A549 (cell line): Measurements from ENCODE around the gene HOXD10. TPM values are rescaled to one million over a fixed set of nuclear protein-coding genes. Genes with fewer than 3 reads are reported as not detected.

Source experiments
- ATAC-seq, 2 experiments: fragments of 200-7000 bp in 1 of 2; fragments of >200 bp in 1 of 2; cut with Nextera tagmentation in 1 of 2; cut with Tn5 transposase in 1 of 2; 3 replicates each; pipeline versions ENCODE4 v1.8.0 to v1.9.1; 2018 to 2020; ENCODE audit warnings: mild to moderate bottlenecking in 1 of 2, moderate library complexity in 1 of 2
- CTCF ChIA-PET: fragments of 300-600 bp; sonication (Branson Sonifier 250); formaldehyde crosslinking; extraction: SDS; loops from one replicate; lab custom pipeline; 2021; ENCODE audit warnings: antibody characterized with exemption, inconsistent platforms; lab: Yijun Ruan, JAX
- POLR2A ChIA-PET: fragments of 350-600 bp; formaldehyde crosslinking; extraction: SDS; loops from one replicate; lab custom pipeline; 2021; ENCODE audit warnings: antibody characterized with exemption, inconsistent platforms; lab: Yijun Ruan, JAX
- DNase-seq, 2 experiments: peaks; one replicate each; pipeline versions ENCODE4 v3.0.0 to v3.0.0-alpha.2; 2011 to 2016; ENCODE audit warnings: low read depth in 1 of 2, low spot score in 1 of 2
- FAIRE-seq: peaks from 2 replicates; lab custom pipeline; 2011; peaks lifted over from hg19 to GRCh38; lab: Jason Lieb, UNC
- H3K27ac ChIP-seq, 2 experiments: fragments of >200 bp; sonication (Bioruptor Twin); formaldehyde crosslinking; 3 replicates each; pipeline ENCODE4 v1.5.1; 2016 to 2017
- H3K4me1 ChIP-seq: fragments of >200 bp; sonication (Bioruptor Twin); formaldehyde crosslinking; 3 replicates; pipeline ENCODE4 v1.6.1; 2016
- H3K4me2 ChIP-seq: fragments of >200 bp; sonication (Bioruptor Twin); formaldehyde crosslinking; 3 replicates; pipeline ENCODE4 v1.6.1; 2016
- H3K4me3 ChIP-seq: fragments of >200 bp; sonication (Bioruptor Twin); formaldehyde crosslinking; 3 replicates; pipeline ENCODE4 v1.5.1; 2016
- H3K9me3 ChIP-seq: fragments of >200 bp; sonication (Bioruptor Twin); formaldehyde crosslinking; 3 replicates; pipeline ENCODE4 v1.6.1; 2016
- BHLHE40 ChIP-seq: IDR thresholded peaks from 2 replicates; pipeline ENCODE4 v1.6.1; 2012; ENCODE audit warnings: low read depth, low read length, inconsistent platforms
- CBX8 ChIP-seq: fragments of 200-600 bp; sonication (generic); IDR thresholded peaks from 2 replicates; pipeline ENCODE4 v1.6.1; 2016
- CHD2 ChIP-seq: fragments of 150-350 bp; IDR thresholded peaks from 2 replicates; pipeline ENCODE4 v1.6.1; 2014; ENCODE audit warnings: low read length; ENCODE audit not compliant: partially characterized antibody
- FOSB ChIP-seq: fragments of 250-450 bp; sonication (Bioruptor Pico); IDR thresholded peaks from 2 replicates; pipeline ENCODE4 v1.5.0; 2020; ENCODE audit warnings: mild to moderate bottlenecking, moderate library complexity
- FOSL2 ChIP-seq, 2 experiments: fragments of 450-650 bp in 1 of 2; fragments of >200 bp in 1 of 2; sonication (Bioruptor Twin) in 1 of 2; formaldehyde crosslinking; IDR thresholded peaks; 2 replicates each; pipeline versions ENCODE4 v1.5.0 to v1.6.1; 2016 to 2020; ENCODE audit warnings: mild to moderate bottlenecking in 1 of 2, moderate library complexity in 1 of 2
- GATA3 ChIP-seq: IDR thresholded peaks from 2 replicates; pipeline ENCODE4 v1.6.1; 2012; ENCODE audit warnings: borderline replicate concordance
- HDAC2 ChIP-seq: fragments of 200-600 bp; sonication (generic); IDR thresholded peaks from 2 replicates; pipeline ENCODE4 v1.6.1; 2016
- JUNB ChIP-seq: fragments of >200 bp; sonication (Bioruptor Twin); formaldehyde crosslinking; IDR thresholded peaks from 2 replicates; pipeline ENCODE4 v1.6.1; 2016
- KDM5A ChIP-seq: fragments of 200-600 bp; sonication (generic); IDR thresholded peaks from 2 replicates; pipeline ENCODE4 v1.6.1; 2016; ENCODE audit warnings: antibody characterized with exemption, mild to moderate bottlenecking
- MAX ChIP-seq: IDR thresholded peaks from 2 replicates; pipeline ENCODE4 v1.6.1; 2012
- MAZ ChIP-seq: fragments of 150-350 bp; IDR thresholded peaks from 2 replicates; pipeline ENCODE4 v1.6.1; 2014; ENCODE audit warnings: antibody characterized with exemption, low read depth, low read length, borderline replicate concordance
- NFE2L2 ChIP-seq: fragments of 150-350 bp; conservative IDR thresholded peaks from 2 replicates; pipeline ENCODE4 v1.6.1; 2014; ENCODE audit warnings: low read length
- NPAS2 ChIP-seq: fragments of 250-450 bp; sonication (Bioruptor Pico); IDR thresholded peaks from 2 replicates; pipeline ENCODE4 v1.8.0; 2022; ENCODE audit warnings: mild to moderate bottlenecking, moderate library complexity, borderline replicate concordance
- RARB ChIP-seq: fragments of 250-450 bp; sonication (Bioruptor Pico); IDR thresholded peaks from 2 replicates; pipeline ENCODE4 v1.8.0; 2021; ENCODE audit warnings: mild to moderate bottlenecking, moderate library complexity
- RCOR1 ChIP-seq: fragments of 150-350 bp; IDR thresholded peaks from 2 replicates; pipeline ENCODE4 v1.6.1; 2014; ENCODE audit warnings: antibody characterized with exemption, low read length, low read depth
- ZC3H11A ChIP-seq: fragments of 450-650 bp; IDR thresholded peaks from 2 replicates; pipeline ENCODE4 v1.6.1; 2014; ENCODE audit warnings: antibody characterized with exemption, mild to moderate bottlenecking
- ZFP36 ChIP-seq: fragments of 450-650 bp; IDR thresholded peaks from 2 replicates; pipeline ENCODE4 v1.6.1; 2014; ENCODE audit warnings: borderline replicate concordance; ENCODE audit not compliant: partially characterized antibody
- ZNF302 ChIP-seq: fragments of 250-450 bp; sonication (Bioruptor Pico); IDR thresholded peaks from 2 replicates; pipeline ENCODE4 v1.9.0; 2021; ENCODE audit warnings: inconsistent platforms, mild to moderate bottlenecking, moderate library complexity
- ZSCAN20 ChIP-seq: fragments of 250-450 bp; sonication (Bioruptor Pico); IDR thresholded peaks from 2 replicates; pipeline ENCODE4 v1.8.0; 2022; ENCODE audit warnings: mild to moderate bottlenecking, moderate library complexity
- WGBS: methylation state at CpG from one replicate; pipeline ENCODE4 v1.1.6; 2017; ENCODE audit errors: missing lambda C conversion rate; 5-methylcytosine and 5-hydroxymethylcytosine counted together
- polyA plus RNA-seq, 4 experiments: library from polyadenylated mRNA; depleted of rRNA in 3 of 4; stranded (reverse); fragments of >200 nt; fragmentation: RNase III in 1 of 4; extraction: RNeasy Plus Mini Kit Qiagen cat#74134 plus additional on column Dnase treatment in 1 of 4; gene quantifications; 2 replicates in 3 of 4; 3 replicates in 1 of 4; pipeline ENCODE4 v1.2.3, GENCODE V29; 2011 to 2017
- TF ChIP-seq, protein P1 (sequence below): fragments of >200 bp; sonication (Bioruptor Twin); formaldehyde crosslinking; IDR thresholded peaks from 3 replicates; pipeline ENCODE4 v1.5.1; 2016
- TF ChIP-seq, protein P2 (sequence below): IDR thresholded peaks from 2 replicates; pipeline ENCODE4 v1.6.1; 2012; ENCODE audit warnings: low read depth, borderline replicate concordance
- TF ChIP-seq, protein P3 (sequence below): fragments of >200 bp; sonication (Bioruptor Twin); formaldehyde crosslinking; IDR thresholded peaks from 2 replicates; pipeline ENCODE4 v1.6.1; 2016
- TF ChIP-seq, protein P4 (sequence below): fragments of 150-350 bp; IDR thresholded peaks from 2 replicates; pipeline ENCODE4 v1.6.1; 2014; ENCODE audit warnings: low read depth, mild to moderate bottlenecking, low read length

Gene HOXD10
- polyA plus RNA-seq, 2 of the 4 experiments (the other 2 are of a cell fraction): 4.3 to 4.8 TPM

DNA sequence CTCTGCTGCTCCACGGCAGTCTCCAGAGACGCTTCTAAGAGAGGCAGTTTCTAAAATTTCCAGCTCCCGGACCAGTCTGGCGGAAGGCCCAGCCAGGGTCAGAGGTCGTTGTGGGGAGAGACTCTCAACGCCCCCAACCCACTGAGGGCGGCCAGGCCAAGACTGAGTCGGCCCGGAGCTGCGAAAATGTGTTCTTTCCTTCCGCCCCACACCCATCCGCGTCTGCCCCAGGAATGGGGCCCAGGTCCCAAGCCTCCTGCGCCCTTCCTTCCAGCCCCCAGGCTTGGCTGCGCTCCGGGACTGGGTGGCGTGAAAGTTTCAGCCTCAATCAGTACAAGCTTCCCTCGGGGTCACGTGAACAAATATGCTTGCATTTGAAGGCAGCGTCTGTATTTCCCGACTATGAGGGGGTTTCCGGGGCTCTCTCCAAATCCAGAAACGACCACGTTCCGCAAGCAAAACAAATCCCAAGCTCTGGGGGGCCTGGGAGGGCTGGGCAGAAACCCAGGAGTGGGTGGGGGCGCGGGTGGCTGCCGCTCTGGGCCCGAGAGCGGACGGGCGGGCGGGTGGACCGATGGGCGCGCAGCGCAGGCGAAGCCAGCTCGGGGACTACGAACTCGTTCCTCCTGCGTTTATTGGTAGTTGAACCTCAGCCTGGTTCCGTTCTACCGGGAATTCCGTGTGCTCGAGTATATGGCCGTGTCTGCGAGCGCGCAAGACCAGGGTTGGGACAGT lies 43.8 kb downstream of the HOXD10 start:
- Histone ChIP-seq H3K27ac (no peak overlapping the region), H3K9me3 (no peaks in the 10 kb centered on the region), H3K4me3 (no peak overlapping the region), H3K4me2 (no peak overlapping the region), H3K4me1 (no peaks in the 10 kb centered on the region)
- CTCF ChIA-PET: interaction anchor here (1.4 to 2.9 kb wide), 5 partner anchors 17 to 491 kb away, joined by 3 to 15 read pairs (median 4); no protein-coding TSS in a partner anchor
- FAIRE-seq (no peak), DNase-seq (no peak), ATAC-seq (no peak)
- WGBS: 84% methylated on average over 40 of the region's 50 CpGs
- TF ChIP-seq BHLHE40 (no peak), RCOR1 (no peak), NPAS2 (CRISPR knock-in tag) (no peak), GATA3 (no peak), ZFP36 (no peak), FOSL2 (IDR thresholded peaks at IDR 0.05) (no peak), FOSL2 (CRISPR knock-in tag; IDR thresholded peaks at IDR 0.05) (no peak), CBX8 (no peak), FOSB (CRISPR knock-in tag) (no peak), HDAC2 (no peak), KDM5A (no peak), MAZ (no peak), RARB (CRISPR knock-in tag) (no peak), ZSCAN20 (no peak), CHD2 (no peak)
- TF ChIP-seq, protein P1, sequence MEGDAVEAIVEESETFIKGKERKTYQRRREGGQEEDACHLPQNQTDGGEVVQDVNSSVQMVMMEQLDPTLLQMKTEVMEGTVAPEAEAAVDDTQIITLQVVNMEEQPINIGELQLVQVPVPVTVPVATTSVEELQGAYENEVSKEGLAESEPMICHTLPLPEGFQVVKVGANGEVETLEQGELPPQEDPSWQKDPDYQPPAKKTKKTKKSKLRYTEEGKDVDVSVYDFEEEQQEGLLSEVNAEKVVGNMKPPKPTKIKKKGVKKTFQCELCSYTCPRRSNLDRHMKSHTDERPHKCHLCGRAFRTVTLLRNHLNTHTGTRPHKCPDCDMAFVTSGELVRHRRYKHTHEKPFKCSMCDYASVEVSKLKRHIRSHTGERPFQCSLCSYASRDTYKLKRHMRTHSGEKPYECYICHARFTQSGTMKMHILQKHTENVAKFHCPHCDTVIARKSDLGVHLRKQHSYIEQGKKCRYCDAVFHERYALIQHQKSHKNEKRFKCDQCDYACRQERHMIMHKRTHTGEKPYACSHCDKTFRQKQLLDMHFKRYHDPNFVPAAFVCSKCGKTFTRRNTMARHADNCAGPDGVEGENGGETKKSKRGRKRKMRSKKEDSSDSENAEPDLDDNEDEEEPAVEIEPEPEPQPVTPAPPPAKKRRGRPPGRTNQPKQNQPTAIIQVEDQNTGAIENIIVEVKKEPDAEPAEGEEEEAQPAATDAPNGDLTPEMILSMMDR: no peak
- TF ChIP-seq, protein P2, sequence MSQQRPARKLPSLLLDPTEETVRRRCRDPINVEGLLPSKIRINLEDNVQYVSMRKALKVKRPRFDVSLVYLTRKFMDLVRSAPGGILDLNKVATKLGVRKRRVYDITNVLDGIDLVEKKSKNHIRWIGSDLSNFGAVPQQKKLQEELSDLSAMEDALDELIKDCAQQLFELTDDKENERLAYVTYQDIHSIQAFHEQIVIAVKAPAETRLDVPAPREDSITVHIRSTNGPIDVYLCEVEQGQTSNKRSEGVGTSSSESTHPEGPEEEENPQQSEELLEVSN: no peak
- TF ChIP-seq, protein P3, sequence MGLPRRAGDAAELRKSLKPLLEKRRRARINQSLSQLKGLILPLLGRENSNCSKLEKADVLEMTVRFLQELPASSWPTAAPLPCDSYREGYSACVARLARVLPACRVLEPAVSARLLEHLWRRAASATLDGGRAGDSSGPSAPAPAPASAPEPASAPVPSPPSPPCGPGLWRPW: no peak
- TF ChIP-seq, protein P4, sequence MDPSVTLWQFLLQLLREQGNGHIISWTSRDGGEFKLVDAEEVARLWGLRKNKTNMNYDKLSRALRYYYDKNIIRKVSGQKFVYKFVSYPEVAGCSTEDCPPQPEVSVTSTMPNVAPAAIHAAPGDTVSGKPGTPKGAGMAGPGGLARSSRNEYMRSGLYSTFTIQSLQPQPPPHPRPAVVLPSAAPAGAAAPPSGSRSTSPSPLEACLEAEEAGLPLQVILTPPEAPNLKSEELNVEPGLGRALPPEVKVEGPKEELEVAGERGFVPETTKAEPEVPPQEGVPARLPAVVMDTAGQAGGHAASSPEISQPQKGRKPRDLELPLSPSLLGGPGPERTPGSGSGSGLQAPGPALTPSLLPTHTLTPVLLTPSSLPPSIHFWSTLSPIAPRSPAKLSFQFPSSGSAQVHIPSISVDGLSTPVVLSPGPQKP: no peak
- POLR2A ChIA-PET: no interaction called here

DNA sequence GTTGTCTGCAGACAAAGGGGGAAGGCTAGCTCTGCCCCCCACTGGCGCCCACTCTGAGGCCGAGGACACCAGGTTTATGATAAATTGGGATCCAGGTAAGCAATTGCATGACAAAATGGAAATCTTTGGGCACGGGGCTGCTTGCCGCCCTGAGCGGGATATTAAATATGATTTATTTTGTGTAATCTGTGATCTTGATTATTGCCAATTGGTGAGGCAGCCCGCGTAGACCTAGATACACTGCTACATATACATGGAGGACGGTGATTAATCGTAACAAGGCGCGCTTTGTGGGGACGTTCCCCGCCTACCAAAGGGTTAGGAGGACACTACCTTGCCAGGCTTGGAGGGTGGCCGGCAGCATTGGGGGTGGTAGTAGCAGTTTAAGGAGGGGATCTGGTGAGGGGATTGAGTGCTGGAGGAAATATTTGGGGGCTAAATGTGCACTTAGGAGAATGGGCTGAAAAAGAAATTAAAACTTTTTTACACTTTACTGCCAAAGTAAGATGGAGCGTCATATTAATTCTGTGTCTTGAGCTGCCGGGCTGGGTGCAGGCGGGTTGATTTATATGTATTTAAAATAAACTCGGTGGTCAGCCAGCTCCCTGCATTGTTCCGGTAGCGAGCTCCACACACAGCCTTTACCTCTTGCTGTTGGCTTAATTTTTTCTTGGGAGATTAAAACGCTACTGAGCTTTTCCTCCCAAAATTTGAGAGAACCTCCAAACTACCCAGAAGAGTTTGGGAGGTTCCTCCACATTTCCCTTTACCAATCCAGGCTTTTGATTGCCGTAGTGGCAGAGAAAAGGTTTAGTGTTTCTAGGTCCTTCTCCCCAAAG lies 44.6 kb downstream of the HOXD10 start:
- WGBS: 84% methylated on average over 22 of the region's 22 CpGs
- ATAC-seq (no peak), DNase-seq (no peak), FAIRE-seq (no peak)
- Histone ChIP-seq H3K9me3 (no peaks in the 10 kb centered on the region), H3K4me1 (no peaks in the 10 kb centered on the region), H3K4me2 (no peak overlapping the region), H3K4me3 (no peak overlapping the region), H3K27ac (no peak overlapping the region)
- ChIA-PET POLR2A (no interaction called here), CTCF (interaction anchor here (0.9 to 2.9 kb wide), 8 partner anchors 10 to 491 kb away, joined by 3 to 15 read pairs (median 6); partner anchors contain the start of gene HOXD4)
- TF ChIP-seq ZNF302 (no peak), HDAC2 (no peak), NFE2L2 (no peak), NPAS2 (CRISPR knock-in tag) (no peak), RARB (CRISPR knock-in tag) (no peak), CHD2 (no peak), MAX (no peak), ZC3H11A (no peak), JUNB (no peak), FOSB (CRISPR knock-in tag) (no peak)
